Measurements from ENCODE around the gene COL2A1.

COL2A1 gene

DNA sequence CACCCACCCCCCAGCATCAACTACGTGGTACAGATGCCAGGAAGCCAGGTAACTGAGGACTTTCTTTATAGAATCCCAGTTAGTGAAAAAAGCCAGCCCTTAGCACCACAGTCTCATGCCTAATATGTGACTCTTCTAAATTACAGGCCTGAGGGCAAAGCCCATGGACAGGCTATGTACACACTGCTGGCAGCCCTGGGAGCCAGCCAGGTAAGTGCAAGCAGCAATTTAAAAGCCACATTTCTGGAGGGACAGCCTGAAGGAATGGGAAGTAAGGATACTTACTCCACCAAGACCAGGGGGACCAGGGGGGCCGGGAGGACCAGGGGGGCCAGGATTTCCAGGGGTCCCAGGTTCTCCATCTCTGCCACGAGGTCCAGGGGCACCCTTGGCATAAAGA lies 7.0 kb downstream of the COL2A1 start:
- TF ChIP-seq TAF1 (IDR thresholded peaks at IDR 0.05; ENCODE audit: borderline replicate concordance, low read depth, low read length) (no peak), POLR2A (IDR thresholded peaks at IDR 0.05; ENCODE audit: low read depth, low read length) (no peak), POLR2AphosphoS5 (IDR thresholded peaks at IDR 0.05; ENCODE audit: low read depth, low read length) (no peak)
- no peak for FAIRE-seq

DNA sequence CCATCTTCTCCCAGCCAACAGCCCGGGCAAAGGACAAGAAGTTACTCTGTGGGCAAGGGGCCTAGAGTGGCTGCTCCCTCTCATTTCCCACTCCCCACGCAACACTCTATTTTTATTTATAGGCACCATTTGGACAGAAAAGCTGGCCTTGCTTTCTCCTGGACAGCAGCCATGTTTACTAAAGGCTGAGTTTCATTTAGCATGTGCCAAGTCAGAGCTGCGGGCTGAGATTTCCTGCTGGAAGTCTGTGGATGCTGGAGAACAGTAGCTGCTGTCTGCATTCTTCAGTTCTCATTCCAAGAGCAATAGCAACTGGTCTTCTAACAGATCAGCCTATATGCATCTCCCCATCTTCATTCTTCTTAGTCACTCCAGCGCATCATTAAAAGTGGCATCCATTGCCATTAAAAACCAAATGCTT lies 8.3 kb downstream of the COL2A1 start:
- no peak for FAIRE-seq
- DNase-seq (ENCODE audit: insufficient read length): no peak
- TF ChIP-seq TAF1 (IDR thresholded peaks at IDR 0.05; ENCODE audit: borderline replicate concordance, low read depth, low read length): no peak
- no peak for TF ChIP-seq POLR2AphosphoS5 (IDR thresholded peaks at IDR 0.05; ENCODE audit: low read depth, low read length)
- TF ChIP-seq POLR2A (IDR thresholded peaks at IDR 0.05; ENCODE audit: low read depth, low read length): no peak

More for the DNA sequence above, 7.0 kb downstream of the COL2A1 start:
- DNase-seq (ENCODE audit: insufficient read length): no peak

DNA sequence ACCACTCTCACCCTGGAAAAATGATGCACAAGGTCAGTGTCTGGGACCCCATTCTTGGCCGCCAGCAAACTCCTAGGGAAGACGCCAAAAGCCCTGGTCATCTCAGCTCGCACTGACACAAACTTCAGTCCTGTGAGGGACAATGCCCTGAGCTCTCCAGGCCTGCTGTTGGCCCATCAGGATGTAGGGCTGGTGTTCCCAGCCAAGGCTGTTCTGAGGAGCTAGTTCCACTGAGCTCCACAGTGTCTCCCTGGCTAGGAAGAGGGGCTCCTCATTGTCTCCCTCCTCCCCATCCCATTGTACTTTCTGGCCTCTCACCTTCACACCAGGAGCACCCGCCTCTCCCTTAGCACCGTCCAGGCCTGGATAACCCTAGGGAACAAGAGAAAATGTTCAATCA lies 10.8 kb downstream of the COL2A1 start:
- FAIRE-seq (no peak), DNase-seq (ENCODE audit: insufficient read length) (no peak)
- TF ChIP-seq POLR2A (IDR thresholded peaks at IDR 0.05; ENCODE audit: low read depth, low read length) (no peak), POLR2AphosphoS5 (IDR thresholded peaks at IDR 0.05; ENCODE audit: low read depth, low read length) (no peak), TAF1 (IDR thresholded peaks at IDR 0.05; ENCODE audit: borderline replicate concordance, low read depth, low read length) (no peak)

DNA sequence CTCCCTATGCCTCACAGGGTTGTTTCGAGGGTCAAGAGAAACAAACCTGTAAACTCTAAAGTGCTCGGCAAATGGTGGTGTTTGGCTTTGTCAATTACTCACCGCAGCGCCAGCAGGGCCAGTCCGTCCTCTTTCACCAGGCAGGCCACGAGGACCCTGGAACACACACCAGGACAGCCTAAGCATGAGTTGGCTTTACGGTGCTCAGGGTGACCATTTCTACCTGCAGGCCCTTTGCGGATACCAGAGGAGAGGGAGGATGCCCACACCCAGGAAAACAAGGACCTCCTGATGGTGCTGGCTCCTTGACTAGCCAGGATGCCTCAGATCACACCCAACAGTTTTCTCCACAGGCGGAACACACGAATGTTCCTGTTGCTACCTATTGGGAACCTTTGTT lies 11.5 kb downstream of the COL2A1 start:
- FAIRE-seq (no peak), DNase-seq (ENCODE audit: insufficient read length) (no peak)
- TF ChIP-seq POLR2AphosphoS5 (IDR thresholded peaks at IDR 0.05; ENCODE audit: low read depth, low read length): no peak

DNA sequence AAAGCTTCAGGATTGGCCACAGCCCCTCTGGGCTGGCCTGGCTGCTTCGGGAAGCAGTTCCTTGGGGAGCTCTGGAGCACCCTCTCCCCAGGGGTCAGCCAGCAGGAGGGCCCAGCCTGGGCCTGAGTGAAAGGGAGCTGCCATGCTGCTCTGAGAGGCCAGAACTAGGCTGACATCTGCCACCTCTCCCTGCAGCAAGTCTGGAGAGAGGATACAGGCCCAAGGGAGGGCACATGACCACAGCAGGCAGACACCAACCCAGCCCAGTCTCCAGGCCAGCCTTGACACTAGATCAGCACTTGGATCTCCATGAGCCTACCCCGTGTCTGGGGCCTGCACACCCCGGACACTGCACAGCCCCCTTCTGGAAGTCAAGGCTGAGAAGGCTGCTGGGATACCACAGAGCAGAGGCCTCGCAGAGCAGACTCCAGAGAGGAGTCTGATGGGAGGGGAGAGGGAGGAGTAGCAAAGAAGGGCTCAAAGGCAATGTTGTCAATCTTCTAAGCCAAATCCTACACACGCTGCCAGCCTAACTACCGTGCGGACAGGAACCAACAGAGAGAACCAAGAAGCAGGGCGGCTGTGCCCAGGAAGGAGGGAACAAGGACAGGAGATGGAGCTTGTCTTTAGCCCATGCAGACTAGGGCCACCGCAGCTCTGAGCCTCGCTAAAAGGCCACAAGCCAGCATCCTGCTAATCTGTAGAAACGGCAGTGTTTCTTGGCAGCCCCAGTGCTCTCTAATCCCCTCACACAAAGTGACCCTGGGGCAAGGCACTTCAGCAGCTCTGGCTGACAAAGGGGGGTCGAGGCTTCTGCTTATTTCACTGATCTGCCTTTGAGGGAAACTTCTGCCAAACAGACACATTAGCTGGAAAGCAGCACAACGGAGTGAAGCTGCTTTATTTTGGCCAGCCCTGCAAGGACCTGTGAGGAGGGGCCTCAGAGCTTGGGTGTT lies 12.9 kb downstream of the COL2A1 start:
- FAIRE-seq (no peak), DNase-seq (ENCODE audit: insufficient read length) (no peak)
- no peak for TF ChIP-seq POLR2A (IDR thresholded peaks at IDR 0.05; ENCODE audit: low read depth, low read length)
- TF ChIP-seq POLR2AphosphoS5 (IDR thresholded peaks at IDR 0.05; ENCODE audit: low read depth, low read length): no peak
- TF ChIP-seq TAF1 (IDR thresholded peaks at IDR 0.05; ENCODE audit: borderline replicate concordance, low read depth, low read length): no peak

DNA sequence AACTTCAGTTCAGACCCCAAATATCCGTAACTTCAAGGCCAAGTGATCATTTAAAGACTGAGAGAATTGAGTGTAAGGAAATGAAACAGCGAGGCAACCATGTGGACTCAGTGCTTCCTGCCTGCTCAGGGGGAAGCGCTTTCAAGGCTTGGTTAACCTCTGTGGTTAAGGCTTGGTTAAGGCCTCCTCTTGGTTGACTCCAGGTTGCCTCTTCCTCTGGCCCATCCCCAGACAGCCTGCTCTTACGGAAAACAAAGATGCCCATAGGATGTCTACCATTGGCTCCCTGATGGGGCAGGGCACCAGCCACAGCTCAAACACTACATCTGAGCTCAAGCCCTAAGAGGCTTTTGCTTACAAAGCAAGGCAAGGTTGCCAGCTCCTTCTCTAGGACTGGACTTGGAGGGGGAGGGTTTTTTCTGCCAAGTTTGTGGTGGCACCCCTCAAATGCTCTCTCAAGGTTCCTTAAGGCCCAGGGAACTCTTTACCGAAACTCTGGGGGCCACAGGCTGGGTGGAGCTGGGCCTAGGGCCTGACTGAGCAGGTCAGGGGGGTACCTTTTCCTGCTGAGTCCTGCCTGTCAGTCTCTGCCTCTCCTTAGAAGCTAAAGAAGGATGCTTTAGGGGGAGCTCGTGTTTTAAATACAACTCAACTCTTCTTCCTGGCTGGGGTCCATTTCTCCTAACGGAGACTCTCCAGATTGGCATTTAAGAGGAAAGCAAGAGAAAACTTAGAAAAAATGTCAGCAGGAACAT lies 13.7 kb downstream of the COL2A1 start:
- FAIRE-seq: peak; percentile 95

DNA sequence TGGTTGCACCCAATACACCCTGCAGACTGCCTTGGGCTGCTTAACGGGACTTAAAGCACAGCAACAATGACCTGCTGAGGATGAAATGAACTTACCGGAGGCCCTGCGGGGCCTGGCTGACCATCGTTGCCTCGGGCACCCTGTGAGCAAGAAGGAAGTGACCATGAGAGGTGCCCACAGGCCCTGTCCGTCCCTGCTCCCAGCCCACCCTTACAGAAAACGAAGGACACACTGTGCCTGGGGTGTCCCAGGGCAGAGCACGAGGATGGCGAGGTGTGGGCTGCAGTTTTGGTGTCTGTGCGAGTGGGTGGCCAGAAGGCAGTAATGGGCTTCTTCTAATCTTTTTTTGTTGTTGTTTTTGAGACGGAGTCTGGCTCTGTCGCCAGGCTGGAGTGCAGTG lies 14.6 kb downstream of the COL2A1 start:
- TF ChIP-seq POLR2A (IDR thresholded peaks at IDR 0.05; ENCODE audit: low read depth, low read length) (no peak), TAF1 (IDR thresholded peaks at IDR 0.05; ENCODE audit: borderline replicate concordance, low read depth, low read length) (no peak), POLR2AphosphoS5 (IDR thresholded peaks at IDR 0.05; ENCODE audit: low read depth, low read length) (no peak)
- no peak for FAIRE-seq

More for the DNA sequence above, 13.7 kb downstream of the COL2A1 start:
- no peak for TF ChIP-seq TAF1 (IDR thresholded peaks at IDR 0.05; ENCODE audit: borderline replicate concordance, low read depth, low read length)
- TF ChIP-seq POLR2A (IDR thresholded peaks at IDR 0.05; ENCODE audit: low read depth, low read length): no peak
- TF ChIP-seq POLR2AphosphoS5 (IDR thresholded peaks at IDR 0.05; ENCODE audit: low read depth, low read length): no peak
- DNase-seq (ENCODE audit: insufficient read length): peak; percentile 57

DNA sequence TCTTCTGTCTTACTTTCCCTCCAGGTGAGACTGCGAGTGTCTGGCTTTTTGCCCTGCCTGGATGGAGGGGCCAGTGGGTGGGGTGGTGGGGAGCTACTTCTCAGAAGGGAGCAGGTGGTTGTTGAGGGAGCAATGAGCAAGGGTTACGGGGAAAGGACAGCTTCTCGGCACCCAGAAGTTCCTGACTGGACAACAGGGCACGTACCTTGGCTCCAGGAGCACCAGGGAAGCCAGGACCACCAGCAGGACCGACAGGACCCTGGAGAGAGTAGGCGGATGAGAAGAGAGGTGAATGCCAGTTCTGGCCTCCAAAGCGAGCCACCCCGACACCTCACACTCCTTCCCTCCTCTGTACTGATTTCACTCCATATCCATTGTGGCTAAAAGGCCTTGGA lies 15.3 kb downstream of the COL2A1 start:
- no peak for FAIRE-seq
- no peak for TF ChIP-seq POLR2AphosphoS5 (IDR thresholded peaks at IDR 0.05; ENCODE audit: low read depth, low read length)
- TF ChIP-seq TAF1 (IDR thresholded peaks at IDR 0.05; ENCODE audit: borderline replicate concordance, low read depth, low read length): no peak
- no peak for TF ChIP-seq POLR2A (IDR thresholded peaks at IDR 0.05; ENCODE audit: low read depth, low read length)
- DNase-seq (ENCODE audit: insufficient read length): no peak

More for the DNA sequence above, 14.6 kb downstream of the COL2A1 start:
- no peak for DNase-seq (ENCODE audit: insufficient read length)

DNA sequence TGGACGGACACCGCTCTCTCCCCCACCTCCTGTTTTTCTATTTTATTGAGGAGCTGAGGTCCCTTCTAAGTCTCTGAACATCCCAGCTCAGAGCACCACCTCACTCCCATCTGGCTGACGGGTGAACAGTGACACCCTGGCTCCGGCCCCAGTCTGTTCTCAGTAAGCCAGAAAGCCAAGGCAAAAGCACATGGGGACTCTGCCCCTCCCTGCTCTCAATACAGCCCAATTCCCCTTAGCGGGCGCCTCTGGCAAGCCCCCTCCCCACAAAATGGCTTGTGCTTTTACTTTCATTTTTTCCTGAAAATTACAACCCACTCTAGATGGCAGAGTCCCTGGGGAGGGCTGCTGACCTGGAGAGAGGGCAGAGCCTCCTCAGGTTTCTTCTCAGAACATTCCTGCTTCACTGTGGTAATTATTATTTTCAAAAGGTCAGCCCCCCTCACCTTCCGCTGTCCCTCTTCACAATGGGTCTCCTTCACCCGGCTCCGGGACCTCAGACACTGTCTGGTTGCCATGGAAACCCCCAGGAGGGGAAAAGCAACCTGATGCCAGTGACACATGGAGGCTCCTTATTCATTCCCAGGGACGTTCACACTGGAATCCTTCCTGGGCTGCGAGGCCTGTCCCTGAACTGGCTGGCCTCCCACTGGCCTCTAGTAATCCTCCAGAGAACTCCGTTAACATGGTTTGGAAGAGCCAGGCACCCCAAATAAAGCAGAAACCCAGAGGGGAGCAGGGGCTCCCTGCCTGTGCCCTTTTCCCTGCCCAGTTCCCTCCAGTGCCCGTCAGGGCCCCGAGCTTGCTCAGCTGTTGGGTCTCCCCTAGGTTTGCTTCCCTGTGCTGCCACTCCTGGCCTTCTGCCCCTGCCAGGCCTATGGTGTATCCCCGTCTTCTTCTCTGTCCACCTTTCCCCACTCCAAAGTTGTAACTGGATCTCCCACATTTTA lies 15.9 kb downstream of the COL2A1 start:
- no peak for FAIRE-seq
- DNase-seq (ENCODE audit: insufficient read length): no peak
- TF ChIP-seq TAF1 (IDR thresholded peaks at IDR 0.05; ENCODE audit: borderline replicate concordance, low read depth, low read length): no peak

DNA sequence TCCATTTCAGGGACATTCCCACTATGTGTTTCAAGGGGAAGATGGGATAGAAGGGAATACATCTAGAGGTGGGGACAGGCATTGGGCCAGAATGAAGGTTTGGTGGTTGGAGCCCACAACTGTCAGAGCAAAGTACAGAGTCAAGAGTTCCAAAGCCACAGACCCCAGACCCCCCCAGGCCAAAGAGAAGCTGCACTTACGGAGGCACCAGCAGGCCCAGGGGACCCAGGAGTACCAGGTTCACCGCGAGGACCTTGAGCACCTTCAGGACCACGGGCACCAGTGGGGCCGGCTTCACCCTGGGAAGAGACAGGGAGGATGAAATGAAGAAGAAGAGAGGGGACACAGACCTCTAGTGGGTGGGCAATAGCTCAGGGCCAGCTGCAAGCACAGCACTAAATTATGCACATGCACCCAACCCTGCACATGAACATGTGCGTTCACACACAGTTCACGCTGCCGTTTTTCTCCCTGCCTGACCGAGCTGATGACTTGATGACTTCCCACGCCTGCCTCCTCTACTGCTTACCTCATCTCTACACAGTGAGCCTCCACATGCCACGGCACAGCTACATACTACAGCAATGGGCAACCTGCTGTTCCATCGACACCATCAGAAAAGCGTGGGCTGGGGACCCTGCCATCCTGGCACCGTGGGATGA lies 16.7 kb downstream of the COL2A1 start:
- FAIRE-seq (peak; percentile 65), DNase-seq (ENCODE audit: insufficient read length) (peak; percentile 18)
- TF ChIP-seq POLR2A (IDR thresholded peaks at IDR 0.05; ENCODE audit: low read depth, low read length) (no peak), POLR2AphosphoS5 (IDR thresholded peaks at IDR 0.05; ENCODE audit: low read depth, low read length) (no peak), TAF1 (IDR thresholded peaks at IDR 0.05; ENCODE audit: borderline replicate concordance, low read depth, low read length) (no peak)

Data from GM12892 (cell line).